ENCODE data around the gene EDRF1.
"Not testable (repeated sequence)": the region's sequence is repeated elsewhere in the genome, so short reads cannot be mapped to it uniquely, and the experiment has no call there.

The EDRF1 gene

DNA sequence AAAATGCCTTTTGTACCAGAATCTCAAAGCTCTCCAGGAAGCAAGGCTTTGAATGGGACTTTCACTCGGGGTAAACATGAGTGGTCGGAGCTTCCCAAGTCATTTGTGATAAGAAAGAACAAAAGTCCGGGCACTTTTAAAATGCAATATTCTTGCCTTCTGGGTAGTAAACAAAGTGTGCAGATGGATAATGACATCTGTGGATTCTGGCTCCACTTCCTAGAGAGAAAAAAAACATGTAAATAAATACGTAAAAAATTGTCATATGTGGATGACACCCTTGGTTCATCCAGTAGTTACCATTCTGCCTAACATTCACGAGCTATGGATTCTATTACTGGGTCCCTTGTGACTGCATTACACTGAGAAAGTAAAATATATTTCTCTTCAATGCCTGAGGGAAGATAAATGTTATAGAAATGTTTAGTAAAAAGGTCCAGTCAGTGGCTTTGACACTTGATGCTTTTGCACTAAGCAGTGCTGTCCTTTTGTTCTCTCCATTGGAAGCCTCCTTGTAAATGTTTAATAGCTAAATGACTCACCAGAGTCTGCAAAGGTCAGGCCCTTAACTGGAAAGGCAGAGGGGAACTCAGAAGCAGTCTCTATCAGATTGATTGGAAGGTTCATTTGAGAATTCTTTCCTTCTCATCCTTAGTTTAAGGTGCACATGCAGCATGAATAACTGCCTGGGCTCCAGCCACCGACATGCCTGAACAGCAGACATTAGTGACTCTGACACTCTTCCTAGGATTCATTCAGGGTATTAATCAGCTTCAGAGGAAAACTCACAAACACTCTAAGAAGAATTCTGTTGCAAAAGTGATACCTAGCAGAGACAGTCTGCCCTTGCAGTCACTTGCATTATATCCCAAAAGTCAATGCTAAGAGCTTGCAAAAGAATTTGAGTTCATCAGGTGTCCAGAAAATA, 11.7 kb upstream of the EDRF1 start:
- DNase-seq (ENCODE audit: low read depth in 3 of 3), result no peak

DNA sequence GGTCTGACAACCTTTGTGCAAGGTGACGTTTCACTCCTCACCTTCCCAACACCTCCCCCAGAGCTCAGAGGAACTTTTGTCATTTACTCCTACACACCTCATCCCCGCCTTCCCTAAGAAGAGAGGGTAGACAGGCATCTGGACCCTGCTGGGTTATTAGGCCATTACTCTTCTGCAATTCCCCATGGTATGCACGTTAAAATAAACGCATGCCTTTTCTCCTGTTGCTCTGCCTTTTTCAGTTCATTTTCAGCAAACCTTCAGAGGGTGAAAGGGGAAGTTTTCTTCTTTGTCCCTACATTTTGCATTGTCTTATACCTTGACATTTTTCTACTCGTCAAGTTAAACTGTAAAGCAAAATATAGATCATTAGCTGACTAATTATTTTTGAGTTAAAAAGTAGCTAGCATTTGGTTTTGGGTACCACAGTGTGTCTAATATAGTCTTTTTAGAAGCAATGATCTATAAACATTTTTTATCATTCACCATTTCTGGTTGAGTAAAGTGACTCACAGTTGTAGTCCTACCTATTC, 10.5 kb upstream of the EDRF1 start:
- no peak for DNase-seq (ENCODE audit: low read depth in 3 of 3)

DNA sequence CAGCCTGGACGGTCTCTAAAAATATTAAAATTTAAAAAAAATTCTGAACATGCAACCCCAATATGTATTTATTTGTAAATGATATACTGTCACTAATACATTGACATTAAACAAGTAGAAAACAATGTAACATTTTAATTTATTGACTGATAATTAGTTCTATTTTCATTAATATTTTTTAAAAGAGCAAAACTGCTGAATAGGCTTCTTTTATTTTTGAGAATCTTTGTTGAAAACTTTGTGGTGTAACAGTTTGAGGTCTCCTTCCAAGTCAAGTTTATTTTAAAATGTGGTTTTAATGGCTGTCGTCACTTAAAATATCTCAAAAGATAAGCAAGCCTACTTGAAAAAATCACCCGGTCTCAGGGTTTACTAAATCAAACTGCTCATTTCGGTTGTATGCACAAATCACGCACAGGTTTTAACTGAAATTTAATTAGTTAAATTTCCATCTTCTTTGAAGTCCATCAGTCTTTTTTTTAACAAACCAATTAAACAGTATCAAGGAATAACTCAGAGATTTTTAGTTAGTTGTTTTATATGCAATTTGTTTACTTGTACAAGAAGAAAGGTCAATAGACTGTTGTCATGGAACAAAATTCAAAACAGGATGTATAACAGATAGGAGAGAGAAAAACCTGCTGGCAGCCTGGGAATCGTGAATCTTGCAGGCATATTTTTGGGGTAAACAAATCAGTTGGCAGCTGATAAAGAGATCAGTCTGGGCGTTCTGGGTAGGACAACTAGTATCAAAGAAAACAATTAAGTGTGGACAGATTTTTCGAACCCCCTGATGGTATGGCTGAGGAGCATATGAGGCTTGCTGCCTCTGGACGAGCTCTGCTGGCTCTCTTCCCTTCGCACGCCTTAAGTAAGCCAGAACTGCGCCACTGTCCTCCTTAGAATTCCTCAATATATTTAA, 9.7 kb upstream of the EDRF1 start:
- DNase-seq (ENCODE audit: low read depth in 3 of 3), result no peak

DNA sequence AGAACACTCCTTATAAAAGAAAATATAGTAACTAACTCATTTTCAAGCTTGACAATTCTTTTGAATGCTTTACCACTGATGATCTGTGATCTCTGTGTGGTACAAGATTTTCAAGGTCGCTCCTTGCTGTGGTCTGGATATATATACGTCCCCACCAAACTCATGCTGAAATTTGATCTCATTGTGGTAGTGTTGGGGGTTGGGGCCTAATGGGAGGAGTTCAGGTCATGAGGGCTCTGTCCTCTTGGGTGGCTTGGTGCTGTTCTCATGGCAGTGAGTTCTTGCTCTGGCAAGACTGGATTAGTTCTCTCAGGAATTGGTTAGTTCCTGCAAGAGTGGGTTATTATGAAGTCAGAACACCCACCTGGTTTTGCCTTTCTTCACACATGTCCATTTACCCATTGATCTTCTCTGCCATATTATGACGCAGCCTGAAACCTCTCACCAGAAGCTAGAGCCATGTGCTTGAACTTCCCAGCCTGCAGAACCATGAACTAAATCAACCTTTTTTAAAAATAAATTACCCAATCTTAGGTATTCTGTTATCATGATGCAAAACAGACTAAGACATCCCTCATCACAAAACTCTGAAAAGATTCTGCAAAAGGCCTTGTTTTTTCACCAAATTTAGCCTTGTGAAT, 8.3 kb upstream of the EDRF1 start:
- no peak for DNase-seq (ENCODE audit: low read depth in 3 of 3)

DNA sequence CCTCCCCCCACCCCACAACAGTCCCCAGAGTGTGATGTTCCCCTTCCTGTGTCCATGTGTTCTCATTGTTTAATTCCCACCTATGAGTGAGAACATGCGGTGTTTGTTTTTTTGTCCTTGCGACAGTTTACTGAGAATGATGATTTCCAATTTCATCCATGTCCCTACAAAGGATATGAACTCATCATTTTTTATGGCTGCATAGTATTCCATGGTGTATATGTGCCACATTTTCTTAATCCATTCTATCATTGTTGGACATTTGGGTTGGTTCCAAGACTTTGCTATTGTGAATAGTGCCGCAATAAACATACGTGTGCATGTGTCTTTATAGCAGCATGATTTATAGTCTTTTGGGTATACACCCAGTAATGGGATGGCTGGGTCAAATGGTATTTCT, 4.8 kb upstream of the EDRF1 start:
- DNase-seq (ENCODE audit: low read depth in 3 of 3), result not testable (repeated sequence)

DNA sequence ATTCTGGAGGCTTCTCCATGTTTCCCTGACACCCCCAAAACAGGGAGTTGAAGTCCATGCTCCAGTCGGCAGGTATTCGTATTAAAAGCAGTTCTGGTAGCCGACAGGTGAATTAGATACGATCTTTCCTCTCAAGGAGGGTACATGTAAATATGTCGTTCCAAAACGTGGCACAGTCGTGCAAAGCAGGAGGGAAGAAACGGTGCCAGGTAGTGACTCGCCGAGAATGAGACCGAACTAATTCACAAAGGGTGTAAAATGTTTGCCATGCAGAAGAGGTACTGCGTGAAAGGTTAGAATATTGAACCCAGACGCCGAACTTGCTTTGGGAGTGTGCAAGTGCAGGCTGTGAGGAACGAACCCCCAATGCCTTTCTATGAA, 483 bp downstream of the EDRF1 start:
- no peak for DNase-seq (ENCODE audit: low read depth in 3 of 3)

DNA sequence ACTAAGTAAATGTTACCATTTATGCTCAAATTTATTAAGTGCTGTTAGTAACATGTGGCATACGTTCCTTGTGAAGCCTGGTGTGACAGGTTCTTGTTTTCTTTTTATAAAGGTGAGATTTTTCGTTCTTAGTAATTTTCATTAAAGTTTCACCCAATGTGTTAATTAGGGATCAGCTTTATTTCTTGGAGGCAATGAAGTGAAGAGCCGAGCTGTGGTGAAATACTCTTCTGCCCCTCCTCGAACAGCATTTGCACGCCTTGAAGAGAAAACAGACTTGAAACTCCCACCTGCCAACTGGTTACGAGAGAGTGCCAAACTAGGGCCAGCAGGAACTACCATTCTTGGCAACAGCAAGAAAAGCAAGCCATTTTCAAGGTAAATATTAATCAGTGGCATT, 1.5 kb downstream of the EDRF1 start:
- DNase-seq (ENCODE audit: low read depth in 3 of 3), result no peak

DNA sequence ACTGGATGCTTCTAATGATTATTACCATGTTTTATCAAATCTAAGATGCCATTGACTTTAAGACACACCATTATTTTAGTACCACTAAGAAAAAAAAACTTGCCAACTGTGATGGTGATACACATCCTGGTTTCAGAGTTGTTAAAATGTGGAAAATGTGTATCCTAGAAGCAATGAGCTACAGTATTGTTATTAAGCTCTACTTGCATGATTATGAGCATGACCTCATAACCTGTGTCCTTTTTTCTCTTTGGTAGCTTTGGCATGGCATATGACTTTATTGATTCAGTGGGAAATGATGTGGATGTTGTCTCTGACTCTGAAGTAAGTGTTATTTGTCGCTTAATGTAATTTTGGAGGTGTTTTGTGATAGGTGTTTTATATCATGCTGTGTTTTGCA, 3.3 kb downstream of the EDRF1 start:
- DNase-seq (ENCODE audit: low read depth in 3 of 3), result no peak

DNA sequence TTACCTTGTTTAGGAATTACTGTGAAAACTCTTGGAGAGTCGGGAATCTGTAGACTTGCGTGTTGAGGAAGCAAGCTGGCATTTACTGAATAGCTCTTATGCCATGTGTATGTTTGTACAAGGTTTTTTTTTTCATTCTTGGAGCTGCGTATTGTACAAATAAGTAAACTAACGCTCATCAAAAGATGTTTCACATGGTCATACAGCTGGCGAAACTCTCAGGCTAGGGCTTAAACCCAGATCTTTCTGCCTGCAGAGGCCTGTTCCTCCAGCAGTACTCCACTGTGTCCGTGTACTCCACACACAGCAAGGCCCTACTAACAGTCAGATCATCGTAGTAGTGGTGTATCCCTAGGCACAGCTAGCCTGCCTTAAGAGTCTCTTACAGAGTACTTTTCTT, 7.4 kb downstream of the EDRF1 start:
- no peak for DNase-seq (ENCODE audit: low read depth in 3 of 3)

DNA sequence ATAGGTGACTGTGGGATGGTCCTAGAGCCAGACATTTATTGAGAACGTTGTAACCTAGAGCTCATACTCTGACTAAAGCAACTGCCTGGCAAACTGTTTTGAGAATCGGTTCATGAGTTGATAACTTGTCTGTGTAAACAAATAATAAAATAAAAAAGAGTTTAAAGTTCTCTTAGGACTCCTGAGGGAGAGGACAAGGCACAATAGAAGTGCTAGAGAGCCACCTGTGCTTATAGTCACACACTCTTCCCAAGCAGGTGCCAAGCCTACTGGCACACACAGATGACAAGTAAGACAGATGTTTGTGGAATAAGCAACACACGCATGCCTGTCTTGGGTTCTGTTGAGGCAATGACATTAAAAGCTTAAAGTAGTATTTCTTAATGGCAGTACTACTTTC, 7.9 kb downstream of the EDRF1 start:
- no peak for DNase-seq (ENCODE audit: low read depth in 3 of 3)

DNA sequence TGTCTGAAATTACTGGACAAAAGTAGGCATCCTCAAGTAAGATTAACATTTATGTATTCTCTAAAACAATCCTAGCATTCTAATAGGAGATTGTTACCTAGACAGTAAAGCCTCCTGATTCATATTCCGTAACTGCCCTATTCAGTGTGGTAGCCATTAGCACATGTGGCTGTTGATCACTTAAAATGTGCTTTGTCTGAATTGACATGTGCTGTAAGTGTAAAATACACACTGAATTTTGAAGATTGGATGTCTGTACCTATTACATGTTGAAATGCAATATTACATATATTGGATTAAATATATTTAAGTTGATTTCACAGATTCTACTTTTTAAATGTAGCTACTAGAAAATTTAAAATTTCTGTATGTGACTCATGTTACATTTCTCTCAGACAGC, 14.6 kb downstream of the EDRF1 start:
- DNase-seq (ENCODE audit: low read depth in 3 of 3), result no peak

DNA sequence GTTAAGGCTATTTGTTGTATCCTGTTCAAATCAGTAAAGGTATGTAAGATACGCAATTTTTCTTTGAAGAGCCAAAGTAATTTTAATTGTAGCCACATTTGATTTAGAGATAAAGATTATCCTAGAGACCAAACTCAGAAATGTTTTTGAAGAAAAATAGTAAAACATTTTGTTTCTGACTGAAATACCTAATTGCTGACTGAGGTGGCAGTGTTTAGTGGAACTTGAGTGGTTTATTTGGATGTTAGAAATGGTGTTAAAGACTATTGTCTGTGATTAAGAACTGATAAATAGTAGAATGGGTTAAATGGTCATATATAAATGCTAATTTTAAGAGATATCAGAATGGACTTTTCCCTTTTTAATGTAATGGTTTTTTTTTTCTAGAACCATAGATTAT, 15.3 kb downstream of the EDRF1 start:
- no peak for DNase-seq (ENCODE audit: low read depth in 3 of 3)

DNA sequence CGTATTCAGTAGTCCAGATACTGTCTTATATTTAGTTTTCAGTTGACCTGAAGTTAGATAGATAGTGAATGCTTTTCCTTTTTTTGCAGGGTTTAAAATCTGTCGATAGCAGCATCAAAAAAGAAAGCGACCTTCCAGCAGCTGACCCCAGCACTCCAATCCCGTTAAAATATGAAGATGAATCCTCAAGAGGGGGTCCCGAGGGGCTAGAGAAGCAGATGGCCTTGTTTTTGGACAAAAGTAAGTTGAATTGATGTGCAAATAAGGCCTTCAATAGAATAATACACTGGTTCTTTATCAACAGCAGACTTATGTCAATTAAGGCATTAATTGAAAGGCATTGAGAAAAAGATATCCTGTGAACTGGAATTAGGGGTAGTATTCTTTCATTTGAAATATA, 18.7 kb downstream of the EDRF1 start:
- no peak for DNase-seq (ENCODE audit: low read depth in 3 of 3)

DNA sequence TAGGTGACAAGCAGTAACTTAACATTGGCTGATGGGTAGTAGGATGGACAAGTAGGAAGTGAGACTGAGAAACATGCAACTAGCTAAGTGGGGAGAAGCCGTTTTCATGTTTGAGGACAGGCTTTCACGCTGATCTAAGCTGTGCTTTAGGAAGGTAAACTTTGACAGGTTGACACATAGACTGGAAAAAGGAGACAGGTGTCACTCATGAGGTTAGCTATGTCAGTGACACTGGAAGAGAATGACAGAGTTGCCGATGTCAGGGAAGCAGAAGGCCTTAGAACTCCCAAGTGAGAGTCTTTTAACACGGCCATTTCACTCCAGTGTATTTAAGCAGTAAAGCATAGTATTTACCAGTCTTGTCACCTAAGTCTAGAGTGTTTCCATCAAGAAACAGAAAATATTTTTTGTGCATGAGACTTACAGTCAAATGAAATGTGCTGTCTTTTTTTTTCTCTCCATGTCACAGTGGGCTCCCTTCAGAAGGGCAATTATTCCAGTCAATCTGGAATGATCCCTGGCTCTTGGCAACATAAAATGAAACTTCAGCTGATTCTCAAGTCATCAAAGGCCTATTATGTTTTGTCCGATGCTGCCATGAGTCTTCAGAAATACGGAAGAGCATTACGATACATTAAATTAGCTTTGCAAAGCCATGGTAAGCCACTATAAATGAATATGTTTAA, 20.6 kb downstream of the EDRF1 start:
- no peak for DNase-seq (ENCODE audit: low read depth in 3 of 3)

DNA sequence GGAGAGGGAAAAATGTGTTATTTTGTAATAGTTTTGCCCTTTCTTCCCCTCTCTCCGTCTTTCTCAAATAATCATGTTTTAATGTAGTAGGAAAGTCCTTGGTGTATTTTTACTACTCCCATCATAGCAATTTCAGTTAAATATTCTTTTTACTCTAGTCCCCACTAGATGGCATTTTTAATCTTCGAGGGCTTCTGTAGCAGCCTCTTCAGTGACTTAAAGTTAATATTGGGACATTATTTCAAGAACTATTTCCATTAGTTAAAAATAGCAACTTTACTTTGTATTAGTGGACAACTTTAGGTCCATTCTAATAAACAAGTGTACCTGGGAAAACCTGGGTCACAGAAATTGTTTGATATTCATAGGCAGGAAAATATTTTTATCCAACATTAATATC, 23.0 kb downstream of the EDRF1 start:
- no peak for DNase-seq (ENCODE audit: low read depth in 3 of 3)

DNA sequence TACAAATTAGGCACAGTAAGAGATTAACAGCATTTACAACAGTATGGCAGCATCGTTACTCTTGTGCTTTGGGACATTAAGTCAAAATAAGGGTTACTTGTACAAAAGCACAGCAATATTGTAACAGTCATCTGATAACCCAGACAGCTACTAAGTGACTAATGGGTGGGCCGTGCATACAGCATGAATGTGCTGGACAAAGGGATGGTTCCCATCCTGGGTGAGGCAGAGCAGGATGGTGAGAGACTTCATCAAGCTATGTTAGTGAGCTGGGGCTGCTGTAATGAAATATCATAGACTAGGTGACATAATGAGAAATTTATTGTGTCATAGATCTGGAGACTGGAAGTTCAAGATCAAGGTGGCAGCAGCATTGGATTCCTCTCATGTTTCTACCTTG, 25.4 kb downstream of the EDRF1 start:
- no peak for DNase-seq (ENCODE audit: low read depth in 3 of 3)

DNA sequence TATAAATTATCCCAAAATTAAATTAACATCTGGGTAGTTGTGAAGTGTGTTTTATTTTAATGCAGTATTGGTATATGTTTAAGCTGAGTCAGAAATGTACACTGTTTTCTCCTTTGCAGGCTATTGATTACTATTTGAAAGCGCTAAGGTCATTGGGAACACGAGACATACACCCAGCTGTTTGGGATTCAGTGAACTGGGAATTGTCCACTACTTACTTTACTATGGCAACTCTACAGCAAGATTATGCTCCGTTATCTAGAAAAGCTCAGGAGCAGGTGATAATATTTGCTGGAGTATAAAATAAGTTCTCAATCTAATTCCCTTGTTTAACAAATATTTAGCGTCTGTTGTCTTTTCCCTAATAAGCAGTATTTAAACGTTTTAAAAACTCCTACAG, 27.9 kb downstream of the EDRF1 start:
- no peak for DNase-seq (ENCODE audit: low read depth in 3 of 3)

DNA sequence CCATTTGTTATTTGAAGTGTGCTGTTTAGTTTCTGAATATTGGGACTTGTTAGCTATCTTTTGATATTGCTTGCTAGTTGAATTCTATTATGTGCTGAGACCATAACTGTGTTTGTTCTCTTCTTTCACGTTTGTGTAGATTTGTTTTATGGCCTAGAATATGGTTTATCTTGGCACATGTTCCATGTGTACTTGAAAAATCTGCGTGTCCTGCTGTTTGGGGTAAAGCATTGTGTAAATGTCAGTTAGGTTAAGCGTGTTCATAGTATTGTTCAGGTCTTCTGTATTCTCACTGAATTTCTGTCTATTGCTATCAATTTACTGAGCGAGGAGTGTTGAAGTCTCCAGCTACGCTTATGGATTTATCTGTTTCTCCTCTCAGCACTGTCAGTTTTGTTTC, 36.7 kb downstream of the EDRF1 start:
- no peak for DNase-seq (ENCODE audit: low read depth in 3 of 3)

DNA sequence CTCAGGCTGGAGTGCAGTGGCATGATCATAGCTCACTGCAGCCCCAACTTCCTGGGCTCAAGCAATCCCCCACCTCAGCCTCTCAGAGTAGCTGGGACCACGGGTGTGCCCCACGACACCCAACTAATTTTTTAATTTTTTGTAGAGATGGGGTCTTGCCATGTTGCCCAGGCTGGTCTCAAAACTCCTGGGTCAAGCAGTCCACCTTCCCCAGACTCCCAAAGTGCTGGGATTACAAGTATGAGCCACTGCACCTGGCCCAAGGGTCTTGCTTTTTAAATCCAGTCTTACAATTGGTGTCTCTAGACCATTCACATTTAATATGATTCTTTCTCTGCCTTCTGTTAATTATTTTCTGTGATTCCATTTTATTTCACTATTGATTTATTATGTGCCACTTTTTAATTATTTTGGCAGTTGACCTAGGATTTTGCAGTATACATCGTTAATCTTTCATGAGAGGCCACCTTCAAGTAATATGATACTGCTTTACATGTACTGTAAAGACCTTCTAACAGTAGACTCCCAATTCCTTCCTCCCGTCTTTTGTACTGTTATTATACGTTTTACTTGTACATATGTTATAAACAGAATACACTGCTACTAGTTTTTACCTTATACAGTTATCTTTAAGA, 37.5 kb downstream of the EDRF1 start:
- no peak for DNase-seq (ENCODE audit: low read depth in 3 of 3)

DNA sequence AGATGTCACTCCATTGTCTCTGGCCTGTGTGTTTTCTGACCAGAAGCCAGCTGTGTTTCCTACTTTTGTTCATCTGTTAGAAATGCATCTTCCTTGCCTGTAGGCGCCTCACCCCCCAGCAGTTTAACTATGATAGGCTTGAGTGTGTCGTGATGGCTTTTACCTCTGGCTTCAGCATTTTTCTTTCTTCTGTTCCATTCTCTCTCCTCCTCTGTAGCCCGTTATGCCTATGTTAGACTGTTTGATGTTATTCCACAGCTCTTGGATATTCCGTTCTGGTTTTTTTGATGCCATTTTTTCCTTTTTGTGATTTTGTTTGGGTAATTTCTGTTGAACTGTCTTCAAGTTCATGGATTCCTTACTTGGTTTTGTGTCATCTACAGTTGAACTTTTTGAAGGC, 38.2 kb downstream of the EDRF1 start:
- DNase-seq (ENCODE audit: low read depth in 3 of 3), result no peak

DNA sequence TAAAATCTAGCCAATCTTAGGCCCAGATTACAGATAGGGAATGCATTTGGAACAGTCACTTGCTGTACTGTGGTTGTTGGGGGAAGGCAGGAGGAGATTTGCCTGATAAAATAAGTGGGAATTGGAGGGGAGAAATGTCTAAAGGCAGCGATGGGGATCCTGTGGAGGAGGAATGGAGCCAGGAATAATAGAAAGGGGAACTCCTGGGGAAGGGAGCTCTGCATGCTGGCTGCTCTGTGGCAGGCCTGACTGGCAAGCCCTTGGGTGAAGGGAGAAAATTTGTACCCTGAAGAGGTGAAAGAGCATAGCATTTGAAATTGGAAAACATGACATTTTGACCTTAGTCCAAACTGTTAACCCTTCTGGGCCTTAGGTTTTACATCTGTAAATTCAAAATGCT, 42.5 kb downstream of the EDRF1 start:
- DNase-seq (ENCODE audit: low read depth in 3 of 3), result no peak
